ENCODE measurements around the gene MSX2.

Gene MSX2

GRCh38 chr5:174724484-174725260 lies at the start of gene MSX2:
TSS of gene MSX2 (plus strand) at chr5:174724582. CDS start at chr5:174724660, 78 bp downstream.
- peak; percentile 46 for DNase-seq

GRCh38 chr5:174675110-174675509 lies 49.3 kb upstream of the MSX2 start:
- DNase-seq = no peak

GRCh38 chr5:174675916-174676315 lies 48.5 kb upstream of the MSX2 start:
- DNase-seq = no peak

GRCh38 chr5:174678107-174678506 lies 46.3 kb upstream of the MSX2 start:
- no peak for DNase-seq

GRCh38 chr5:174680901-174681565 lies 43.3 kb upstream of the MSX2 start:
- DNase-seq = no peak

- no peak for DNase-seq
These were observed 36.9 kb upstream of the MSX2 start for GRCh38 chr5:174687503-174687902.

- DNase-seq = no peak
These were observed 35.7 kb upstream of the MSX2 start for GRCh38 chr5:174688441-174689354.

GRCh38 chr5:174690271-174690670 lies 34.1 kb upstream of the MSX2 start:
- DNase-seq = no peak

GRCh38 chr5:174692381-174692780 lies 32.0 kb upstream of the MSX2 start:
- DNase-seq = no peak

GRCh38 chr5:174692982-174693422 lies 31.4 kb upstream of the MSX2 start:
- no peak for DNase-seq

- no peak for DNase-seq
These were observed 30.5 kb upstream of the MSX2 start for GRCh38 chr5:174693697-174694385.

GRCh38 chr5:174694611-174695010 lies 29.8 kb upstream of the MSX2 start:
- no peak for DNase-seq

- DNase-seq = no peak
These were observed 26.2 kb upstream of the MSX2 start for GRCh38 chr5:174698156-174698555.

GRCh38 chr5:174699131-174699530 lies 25.3 kb upstream of the MSX2 start:
- DNase-seq = no peak

GRCh38 chr5:174706997-174707572 lies 17.3 kb upstream of the MSX2 start:
- no peak for DNase-seq

GRCh38 chr5:174707671-174708070 lies 16.7 kb upstream of the MSX2 start:
- no peak for DNase-seq

GRCh38 chr5:174708476-174709207 lies 15.7 kb upstream of the MSX2 start:
- DNase-seq = no peak

GRCh38 chr5:174714751-174715150 lies 9.6 kb upstream of the MSX2 start:
- DNase-seq = no peak

- no peak for DNase-seq
These were observed 8.6 kb upstream of the MSX2 start for GRCh38 chr5:174715804-174716203.

GRCh38 chr5:174717826-174718455 lies 6.4 kb upstream of the MSX2 start:
- no peak for DNase-seq

Measured in activated CD4-positive, alpha-beta T cell treated with anti-CD3 and anti-CD28 coated beads, Interleukin-10, Interleukin-2, amounts not matched to agents 100 ng/mL and 50 ng/mL, durations not matched to agents 16 hours and 8 hours (primary cell).